RPMI7951 (cell line): ENCODE measurements around the gene HIGD2B. TPM values are rescaled to one million over a fixed set of nuclear protein-coding genes. Genes with fewer than 3 reads are reported as not detected.
A peak's percentile ranks its signal among the peaks of the same experiment; 100 is the strongest.
"Not testable (repeated sequence)": the region's sequence is repeated elsewhere in the genome, so short reads cannot be mapped to it uniquely, and the experiment has no call there.

Experiments
- DNase-seq: peaks from one replicate; pipeline ENCODE4 v3.0.0-alpha.2; 2012; ENCODE audit warnings: low read depth
- total RNA-seq: library from RNA; depleted of rRNA; stranded (reverse); fragments of >200 nt; shearing (Covaris generic); gene quantifications from 2 replicates; pipeline ENCODE4 v1.2.3, GENCODE V29; 2014; rRNA removed

The HIGD2B gene, protein sequence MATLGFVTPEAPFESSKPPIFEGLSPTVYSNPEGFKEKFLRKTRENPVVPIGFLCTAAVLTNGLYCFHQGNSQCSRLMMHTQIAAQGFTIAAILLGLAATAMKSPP
- total RNA-seq = not detected in 2 replicates

DNA sequence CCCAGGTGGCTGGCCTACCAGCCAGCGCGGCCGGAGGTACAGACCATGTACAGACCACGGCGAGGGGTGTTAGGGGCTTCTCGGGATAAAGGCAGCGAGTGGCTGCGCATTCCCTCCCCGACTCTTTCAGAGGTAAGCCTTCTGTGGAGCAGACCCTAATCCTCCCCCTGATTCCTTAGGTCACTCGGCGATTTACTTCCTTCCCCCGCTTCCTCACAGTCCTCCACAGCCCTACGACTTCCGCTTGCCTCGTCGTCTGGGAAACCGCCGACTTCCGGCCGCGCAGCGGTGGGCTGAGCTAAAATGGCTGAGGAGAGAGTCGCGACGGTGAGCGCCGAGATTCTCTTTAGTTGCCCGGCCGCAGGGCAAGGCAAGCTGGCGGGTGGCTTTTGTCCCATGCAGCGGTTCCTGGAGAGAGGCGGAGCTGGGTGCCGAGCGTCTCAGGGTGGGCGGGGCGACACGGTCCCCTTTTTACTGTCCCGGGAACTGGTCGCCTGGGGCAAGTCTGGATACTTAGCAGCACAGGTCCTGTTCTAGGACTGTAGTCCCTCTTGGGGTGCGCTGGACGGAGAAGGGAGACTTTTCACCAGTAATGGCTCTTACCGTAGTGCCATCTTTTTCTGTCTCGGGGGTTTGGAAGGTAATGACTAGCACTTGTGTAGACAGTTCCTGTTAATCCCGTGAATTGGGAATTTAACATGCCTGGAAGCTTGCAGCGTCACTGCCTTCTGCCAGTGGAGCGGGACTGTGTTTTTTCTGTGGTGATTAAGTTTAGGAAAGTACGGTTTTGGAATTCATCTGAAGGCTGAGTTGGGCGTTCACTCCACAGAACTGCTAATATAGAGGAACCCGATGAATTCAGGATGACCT, at the start of gene HIGD2B, which contains the start of gene BBS4:
TSS of gene HIGD2B (minus strand) at position 258 of the 870 bp plus-strand sequence. CDS start 9,808 bp downstream, outside the sequence.
TSS of gene BBS4 (plus strand) at position 283 of the 870 bp plus-strand sequence. CDS start at position 304, 21 bp downstream.
- DNase-seq = peak; percentile 93

DNA sequence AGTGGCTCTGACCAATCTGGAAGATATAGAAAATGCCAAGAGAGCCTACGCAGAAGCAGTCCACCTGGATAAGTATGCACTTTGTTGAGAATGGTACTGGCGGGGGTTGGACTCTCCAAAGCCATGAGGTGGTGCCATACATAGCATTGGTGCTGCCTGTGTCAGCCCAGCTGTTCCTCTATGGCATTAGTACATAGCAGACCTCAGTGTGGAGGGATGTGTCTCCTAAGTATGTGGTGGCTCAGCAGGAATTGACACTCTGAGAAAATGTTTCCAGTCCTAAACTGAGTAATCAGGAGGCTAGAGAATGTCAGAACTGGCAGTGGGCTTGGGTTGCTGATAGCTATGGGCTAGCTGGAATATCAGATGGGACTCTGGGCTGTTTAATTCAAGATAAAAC, 49.1 kb upstream of the HIGD2B start:
- DNase-seq = no peak

DNA sequence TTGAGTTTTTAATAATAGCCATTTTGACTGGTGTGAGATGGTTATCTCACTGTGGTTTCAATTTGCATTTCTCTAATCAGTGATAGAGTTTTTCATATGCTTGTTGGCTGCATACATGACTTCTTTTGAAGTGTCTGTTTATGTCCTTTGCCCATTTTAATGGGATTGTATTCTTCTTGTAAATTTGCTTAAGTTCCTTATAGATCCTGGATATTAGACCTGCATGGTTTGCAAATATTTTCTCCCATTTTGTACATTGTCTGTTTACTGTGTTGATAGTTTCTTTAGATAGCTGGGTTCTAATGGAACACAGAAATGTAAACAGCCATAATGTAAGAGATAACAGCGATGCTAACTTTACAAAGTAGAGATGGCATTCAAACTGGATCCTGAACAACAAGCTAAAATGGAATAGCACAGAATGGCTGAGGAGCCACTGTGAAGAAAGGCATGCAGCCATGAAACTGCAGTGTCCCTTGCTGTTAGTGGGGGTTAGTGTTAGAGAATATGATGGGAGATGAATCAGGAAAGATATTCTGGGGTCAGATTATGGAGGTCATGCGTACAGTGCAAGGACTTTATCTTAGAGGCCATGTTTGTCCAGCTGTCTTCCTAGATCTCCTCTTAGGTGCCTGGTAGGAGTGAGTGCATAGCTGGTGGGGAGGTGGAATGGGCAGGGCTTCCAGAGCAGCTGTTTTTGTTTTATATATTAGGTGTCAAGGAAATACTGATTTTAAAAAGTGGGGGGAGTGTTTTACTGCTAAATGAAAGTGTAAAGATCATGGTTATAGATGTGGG, 48.2 kb upstream of the HIGD2B start:
- no peak for DNase-seq

DNA sequence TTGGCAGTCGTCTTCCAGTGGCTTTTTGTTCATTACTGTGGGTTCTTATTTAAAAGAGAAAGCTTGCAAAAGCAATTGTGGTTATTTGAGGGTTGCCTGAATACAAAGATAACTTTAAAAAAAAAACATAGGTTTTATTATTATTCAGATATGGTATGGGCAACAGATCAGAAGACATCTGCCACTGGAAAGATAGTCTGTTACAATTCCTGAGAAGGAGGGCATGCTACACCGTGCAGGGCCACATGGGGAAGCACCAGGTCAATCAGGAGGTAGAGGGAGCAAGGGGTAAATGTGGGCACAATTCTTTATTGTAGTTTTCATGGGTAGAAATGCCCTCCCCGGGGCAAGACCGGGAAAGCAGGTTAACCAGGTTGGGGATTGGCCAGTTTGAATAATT, 46.5 kb upstream of the HIGD2B start:
- DNase-seq = no peak

DNA sequence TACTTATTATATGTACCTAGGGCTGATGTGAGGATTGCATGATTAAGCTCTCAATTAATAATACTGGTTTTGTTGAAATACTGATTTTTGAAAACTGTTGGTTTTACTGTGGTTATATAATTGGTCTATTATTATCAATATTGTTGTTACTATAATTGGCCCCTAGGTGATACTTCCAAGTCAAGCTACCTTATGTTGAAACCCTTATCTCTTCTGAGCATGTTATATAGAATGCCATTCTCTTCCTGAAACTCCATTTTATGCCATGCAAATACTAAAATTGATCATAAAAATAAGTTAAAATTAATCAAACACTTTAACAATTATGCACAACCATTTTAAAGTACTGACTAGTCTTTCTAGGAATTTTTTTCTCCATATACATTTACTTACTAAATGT, 46.1 kb upstream of the HIGD2B start:
- no peak for DNase-seq

DNA sequence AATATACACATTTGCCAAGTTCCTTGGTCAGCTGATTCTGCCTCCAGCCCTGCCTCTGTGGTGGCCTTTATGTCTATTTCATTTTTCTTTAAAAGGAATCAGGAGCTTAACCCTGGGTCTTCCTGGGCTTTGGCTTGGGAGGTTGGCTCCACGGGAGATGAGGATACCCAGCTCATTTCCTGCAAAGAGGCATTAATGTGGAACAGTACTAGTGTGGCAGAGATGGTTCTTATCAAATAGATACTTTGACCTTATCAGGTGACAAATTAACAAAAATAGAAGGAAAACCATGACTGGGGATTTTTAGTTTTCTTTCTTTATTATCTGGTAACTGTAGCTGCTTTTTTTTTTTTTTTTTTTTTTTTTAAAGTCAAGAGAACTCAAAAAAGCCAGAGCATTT, 42.8 kb upstream of the HIGD2B start:
- DNase-seq = no peak

DNA sequence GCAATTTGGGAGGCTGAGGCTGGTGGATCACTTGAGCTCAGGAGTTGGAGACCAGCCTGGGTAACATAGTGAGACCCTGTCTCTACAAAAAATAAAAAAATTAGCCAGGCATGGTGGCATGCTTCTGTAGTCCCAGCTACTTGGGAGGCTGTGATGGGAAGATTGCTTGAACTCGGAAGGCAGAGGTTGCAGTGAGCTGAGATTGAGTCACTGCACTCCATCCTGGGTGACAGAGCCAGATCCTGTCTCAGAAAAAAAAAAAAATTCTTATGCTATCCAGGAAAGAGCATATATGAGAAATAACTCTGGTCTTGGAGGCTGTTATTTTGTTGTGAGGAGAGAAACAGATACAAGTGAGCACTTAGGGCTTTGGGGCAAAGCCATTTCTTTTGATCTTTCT, 42.3 kb upstream of the HIGD2B start:
- DNase-seq = not testable (repeated sequence)

DNA sequence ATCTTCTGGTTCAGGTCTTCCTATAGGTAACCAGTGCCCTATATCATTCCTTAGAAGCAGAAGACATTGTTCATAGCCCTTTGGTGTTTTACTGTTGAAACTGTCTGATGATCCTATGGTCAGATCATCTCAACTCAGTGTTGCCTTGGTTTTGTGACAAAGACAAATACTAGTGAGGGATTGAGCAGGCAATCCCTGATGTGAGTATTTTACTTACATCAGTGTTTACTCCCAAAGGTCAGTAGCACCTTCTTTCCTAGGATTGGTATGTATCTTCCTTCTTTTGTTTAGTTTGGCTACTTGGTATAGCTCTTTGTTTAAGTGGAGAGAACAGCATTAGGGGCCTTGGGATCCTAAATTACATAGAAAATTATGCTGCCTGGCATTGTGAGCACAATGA, 41.2 kb upstream of the HIGD2B start:
- no peak for DNase-seq

DNA sequence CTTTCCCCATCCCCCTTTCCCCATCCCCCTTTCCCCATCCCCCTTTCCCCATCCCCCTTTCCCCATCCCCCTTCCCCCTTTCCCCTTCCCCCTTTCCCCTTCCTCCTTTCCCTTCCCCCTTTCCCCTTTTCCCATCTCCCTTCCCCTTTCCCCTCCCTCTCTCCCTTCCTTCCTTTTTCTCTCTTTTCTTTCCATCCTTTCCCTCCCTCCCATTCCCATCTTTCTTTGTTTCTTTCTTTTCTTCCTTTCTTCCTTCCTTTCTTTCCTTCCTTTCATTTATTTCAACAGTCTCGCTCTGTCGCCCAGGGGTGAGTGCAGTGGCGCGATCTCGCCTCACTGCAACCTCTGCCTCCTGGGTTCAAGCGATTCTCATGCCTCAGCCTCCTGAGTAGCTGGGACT, 39.9 kb upstream of the HIGD2B start:
- DNase-seq = not testable (repeated sequence)

DNA sequence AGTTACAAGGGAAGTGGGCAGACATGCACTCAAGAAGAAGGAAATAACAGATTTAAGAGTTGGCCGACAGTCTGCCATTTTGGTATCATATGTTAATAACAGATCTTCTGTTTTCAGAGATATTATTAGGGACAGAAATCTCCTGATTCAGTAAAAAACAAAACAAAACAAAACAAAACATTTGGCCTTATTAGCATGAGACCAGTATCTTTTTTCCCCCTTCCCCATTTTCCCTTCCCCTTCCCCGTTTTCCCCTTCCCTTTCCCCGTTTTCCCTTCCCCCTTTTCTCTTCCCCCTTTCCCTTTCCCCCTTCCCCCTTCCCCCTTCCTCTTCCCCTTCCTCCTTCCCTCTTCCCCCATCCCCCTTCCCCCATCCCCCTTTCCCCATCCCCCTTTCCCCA, 39.5 kb upstream of the HIGD2B start:
- no peak for DNase-seq

DNA sequence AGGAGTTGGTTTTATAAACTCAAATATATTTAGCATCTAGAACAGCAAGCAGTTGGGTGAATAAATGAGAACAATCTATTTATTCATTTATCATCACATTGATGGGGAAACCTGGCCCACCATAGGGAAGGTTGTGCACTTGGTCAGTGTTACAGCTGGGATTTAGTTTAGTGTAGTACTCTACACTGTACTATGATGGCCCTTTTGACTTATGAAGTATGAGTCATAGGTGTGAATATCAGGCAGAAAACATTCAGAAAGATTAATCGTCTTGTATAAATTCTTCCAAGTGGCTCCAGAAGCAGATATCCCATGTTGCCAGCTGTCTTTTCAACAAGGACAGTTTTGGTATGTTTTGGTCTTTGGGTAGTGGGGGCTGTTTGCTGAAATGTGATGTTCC, 38.0 kb upstream of the HIGD2B start:
- DNase-seq = no peak

DNA sequence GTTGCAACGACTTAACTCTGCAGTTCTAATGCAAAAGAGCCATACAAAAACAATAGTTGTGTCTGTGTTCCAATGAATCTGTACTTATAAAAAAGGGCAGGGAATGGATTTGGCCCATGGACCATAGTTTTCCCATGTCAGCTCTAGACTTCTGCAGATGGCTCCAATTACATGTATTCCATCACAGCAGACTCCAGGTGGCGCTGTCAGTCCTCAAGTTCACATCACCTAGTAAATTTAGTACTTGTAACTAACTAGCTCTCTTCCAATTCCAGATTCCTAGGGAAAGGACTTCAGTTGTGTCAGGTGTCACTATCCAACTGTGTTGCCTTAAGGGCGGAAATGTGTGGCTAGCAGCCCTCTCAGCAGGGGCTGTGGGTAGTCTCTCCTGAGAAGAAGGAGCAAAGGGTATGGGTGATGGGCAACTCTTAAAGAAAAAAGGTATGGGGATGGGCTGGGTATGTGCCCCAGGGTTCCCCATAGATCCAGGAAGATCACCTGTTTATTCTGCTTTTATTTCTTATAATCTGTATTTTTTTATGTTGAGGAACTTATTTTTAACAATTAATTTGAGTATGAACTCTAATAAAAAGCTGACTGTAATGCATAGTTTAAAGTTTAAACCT, 36.2 kb upstream of the HIGD2B start:
- DNase-seq = peak; percentile 69

DNA sequence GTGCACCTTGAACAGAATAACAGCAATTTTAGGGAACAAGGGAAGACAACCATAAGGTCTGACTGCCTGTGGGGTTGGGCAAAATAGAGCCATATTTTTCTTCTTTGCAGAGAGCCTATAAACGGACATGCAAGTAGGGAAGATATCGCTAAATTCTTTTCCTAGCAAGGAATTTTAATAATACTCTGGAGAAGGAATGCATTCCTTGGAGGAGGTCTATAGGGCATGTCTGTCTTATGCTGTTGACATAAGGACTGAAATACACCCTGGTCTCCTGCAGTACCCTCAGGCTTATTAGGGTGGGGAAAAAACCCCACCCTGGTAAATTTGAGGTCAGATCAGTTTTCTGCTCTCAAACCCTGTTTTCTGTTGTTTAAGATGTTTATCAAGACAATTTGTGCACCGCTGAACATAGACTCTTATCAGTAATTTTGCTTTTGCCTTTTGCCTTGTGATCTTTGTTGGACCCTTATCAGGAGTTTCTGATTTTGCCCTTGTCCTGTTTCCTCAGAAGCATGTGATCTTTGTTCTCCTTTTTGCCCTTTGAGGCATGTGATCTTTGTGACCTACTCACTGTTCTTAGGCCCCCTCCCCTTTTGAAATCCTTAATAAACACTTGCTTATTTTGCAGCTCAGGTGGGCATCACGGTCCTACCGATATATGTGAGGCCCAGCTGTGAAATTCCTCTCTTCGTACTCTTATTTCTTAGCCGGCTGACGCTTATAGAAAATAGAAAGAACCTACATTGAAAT, 22.7 kb upstream of the HIGD2B start:
- DNase-seq = not testable (repeated sequence)

DNA sequence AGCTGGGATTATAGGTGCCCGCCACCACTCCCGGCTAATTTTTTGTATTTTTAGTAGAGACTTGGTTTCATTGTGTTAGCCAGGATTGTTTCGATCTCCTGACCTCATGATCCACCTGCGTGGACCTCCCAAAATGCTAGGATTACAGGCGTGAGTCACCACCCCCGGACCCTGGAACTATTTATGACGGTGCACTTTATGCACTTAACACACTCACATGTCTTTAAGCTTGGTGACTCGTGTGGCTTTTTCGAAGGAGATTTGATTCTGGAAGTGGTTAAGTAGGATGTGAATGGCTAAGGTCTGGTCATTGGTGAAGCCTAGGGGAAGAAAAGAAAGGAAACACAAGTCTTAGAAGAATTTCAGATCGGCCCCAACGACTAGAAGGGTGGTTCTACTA, 20.3 kb upstream of the HIGD2B start:
- peak; percentile 8 for DNase-seq

DNA sequence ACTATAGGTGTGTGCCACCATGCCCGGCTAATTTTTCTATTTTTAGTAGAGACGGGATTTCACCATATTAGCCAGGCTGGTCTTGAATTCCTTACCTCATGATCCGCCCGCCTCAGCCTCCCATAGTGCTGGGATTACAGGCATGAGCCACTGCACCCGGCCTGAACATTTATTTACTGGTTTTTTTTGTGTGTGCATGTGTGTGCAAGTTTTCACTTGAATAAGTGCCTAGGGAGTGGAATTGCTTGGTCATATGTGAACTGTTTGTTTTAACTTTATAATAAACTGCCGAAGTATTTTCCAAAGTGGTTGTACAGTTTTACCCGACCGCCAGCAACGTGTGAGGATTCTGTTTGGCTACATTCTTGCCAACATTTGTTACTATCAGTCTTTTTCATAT, 14.1 kb upstream of the HIGD2B start:
- DNase-seq = no peak

DNA sequence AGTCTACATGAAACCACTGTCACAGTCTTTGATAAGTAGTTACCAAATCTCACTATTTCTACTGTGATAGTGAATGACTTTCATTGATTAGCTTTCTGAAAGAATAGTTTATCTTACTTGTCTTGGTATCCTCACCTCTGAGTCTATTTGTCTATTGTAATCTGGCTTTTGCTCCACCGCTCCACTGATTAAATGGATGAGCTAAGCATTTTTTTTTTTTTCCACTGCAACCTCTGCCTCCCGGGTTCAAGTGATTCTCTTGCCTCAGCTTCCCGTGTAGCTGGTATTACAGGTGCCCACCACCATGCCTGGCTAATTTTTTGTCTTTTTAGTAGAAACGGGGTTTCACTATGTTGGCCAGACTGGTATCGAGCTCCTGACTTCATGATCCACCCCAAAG, 13.0 kb upstream of the HIGD2B start:
- no peak for DNase-seq

DNA sequence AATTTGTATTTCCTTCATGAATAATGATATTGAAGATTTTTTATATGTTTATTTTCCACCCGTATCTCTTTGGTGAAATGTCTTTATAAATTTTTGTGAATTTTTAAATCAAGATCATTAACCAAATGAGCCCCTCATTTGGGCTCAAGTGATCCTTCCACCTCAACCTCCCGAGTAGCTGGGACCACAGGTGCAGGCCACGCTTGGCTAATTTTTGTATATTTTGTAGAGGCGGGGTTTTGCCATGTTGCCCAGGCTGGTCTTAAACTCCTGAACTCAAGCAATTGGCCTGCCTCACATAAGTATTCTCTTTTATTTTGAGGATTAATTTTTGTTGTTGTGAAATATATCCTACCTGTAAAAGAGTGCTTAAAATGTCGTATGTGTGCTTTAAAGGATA, 5.0 kb upstream of the HIGD2B start:
- no peak for DNase-seq

DNA sequence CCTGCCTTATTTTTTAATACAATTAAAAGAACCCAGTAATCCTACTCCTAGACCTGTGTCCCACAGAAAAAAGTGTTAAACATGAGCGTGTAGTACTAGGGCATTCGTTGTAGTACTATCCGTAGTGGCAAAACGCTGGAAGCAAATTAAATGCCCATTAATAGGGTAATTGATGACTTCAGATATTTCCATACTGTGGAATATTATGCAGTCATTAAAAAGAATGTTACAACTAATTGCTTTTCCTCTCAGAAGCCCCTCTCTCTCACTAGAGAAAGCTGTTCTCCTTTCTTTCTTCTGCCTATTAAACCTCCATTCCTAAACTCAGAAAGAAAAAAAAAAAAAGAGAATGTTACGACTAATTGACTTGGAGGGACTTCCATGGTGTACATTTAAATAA, 2.7 kb upstream of the HIGD2B start:
- DNase-seq = no peak

DNA sequence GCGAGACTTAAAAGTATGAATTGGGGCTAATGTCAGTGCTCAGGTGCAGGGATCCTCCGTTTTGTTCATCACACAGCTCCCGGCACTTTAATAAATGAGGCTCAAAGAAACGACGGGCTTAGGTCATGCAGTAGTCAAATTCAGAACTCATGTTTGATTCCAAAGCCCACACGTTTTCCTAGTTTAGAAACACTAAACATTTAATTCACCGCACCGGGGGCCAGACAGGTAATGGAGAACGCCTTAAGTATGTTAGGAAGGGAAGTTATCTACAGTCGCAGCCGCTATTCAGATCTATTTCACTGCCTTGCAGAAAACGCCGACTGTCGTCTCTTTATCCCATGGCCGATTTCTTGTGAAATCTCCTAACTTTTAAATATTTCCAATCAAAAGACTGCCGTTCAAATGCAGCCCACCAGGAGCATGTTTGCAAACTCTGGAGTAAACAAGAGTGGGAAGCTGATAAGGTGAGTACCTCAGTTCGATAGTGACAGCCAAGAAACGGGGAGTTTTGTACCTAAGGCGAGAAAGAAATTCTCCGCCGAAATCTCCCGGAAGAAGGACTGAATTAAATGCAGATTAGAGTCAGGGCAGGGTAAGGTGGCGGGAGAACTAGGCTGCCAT, 569 bp downstream of the HIGD2B start:
- DNase-seq = peak; percentile 2

DNA sequence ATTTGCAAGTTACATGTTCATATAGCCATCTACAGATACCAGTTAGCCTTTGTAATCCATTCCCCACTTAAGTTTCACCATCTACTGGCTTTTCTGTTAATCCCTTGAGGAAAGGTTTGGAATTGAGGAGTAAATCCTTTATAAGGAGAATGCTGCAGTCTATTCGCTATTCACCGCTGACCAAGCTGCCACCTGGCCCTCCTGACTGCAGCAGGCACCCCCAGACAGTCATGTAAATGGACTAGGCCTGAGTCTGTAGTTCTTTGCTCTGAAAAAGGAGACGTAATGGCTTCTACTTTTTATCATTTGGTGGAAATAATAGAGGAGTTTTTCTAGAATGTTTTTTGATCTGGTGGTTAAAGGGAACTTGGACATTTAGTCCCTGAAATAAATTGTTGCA, 3.2 kb downstream of the HIGD2B start:
- DNase-seq = no peak

DNA sequence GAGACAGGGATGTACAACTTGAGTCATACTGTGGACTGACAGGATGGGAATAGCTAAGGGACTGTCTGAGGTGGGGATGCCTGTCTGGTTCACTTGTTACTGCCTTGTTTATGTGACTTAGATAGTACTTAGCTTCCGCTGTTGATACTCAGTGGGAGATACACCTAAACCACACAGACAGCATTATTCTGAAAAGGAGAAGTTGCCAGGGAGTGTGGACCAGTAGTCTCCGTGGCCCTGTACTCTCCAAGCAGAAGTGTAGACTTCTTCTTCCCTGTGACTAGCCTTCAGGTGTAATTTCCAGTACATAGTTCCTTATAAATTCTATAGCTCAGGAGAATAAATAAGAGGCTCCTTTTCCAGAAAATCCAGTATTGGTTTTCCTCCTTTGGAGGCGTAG, 5.1 kb downstream of the HIGD2B start:
- DNase-seq = no peak
